ENCODE results near the gene MINDY1. TPM values are rescaled to one million over a fixed set of nuclear protein-coding genes. Genes with fewer than 3 reads are reported as not detected.

MINDY1 gene
- total RNA-seq, 3 donors from 2014 or later: 26.2 to 33.5 (median 26.5) TPM

DNA sequence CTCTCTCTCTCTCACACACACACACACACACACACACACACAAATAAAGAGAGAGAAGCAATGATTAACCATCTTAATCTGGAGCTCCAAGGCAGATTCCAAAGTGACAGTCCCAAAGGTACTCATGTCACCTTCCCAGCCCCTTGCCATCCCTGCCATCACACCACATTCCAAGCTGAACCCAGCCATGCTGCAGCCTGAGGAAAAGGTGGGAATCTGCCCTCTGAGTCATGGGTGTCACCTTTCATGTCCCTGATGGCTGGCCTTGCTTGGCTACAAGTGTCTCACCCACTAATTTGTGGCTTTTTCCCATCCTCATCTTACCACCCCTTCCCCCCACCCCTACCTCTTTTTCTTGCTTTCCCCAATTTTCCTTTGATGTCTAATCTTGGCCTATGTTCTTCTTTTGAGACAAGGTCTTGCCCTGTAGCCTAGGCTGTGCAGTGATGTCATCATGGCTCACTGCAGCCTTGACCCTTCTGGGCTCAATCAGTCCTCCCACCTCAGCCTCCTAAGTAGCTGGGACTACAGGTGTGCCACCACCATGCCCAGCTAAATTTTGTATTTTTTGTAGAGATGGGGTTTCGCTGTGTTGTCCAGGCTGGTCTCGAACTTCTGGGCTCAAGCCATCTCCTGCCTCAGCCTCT, 21.4 kb downstream of the MINDY1 start:
- Histone ChIP-seq H3K27ac (no peak overlapping the region), H3K27me3 (no peaks in the 10 kb centered on the region), H3K4me3 (no peak overlapping the region), H3K4me1 (peaks cover 6% of the 10 kb centered on the region in 2 donors), H3K9me3 (no peaks in the 10 kb centered on the region), H3K36me3 (no peaks in the 10 kb centered on the region)
- no peak for DNase-seq (ENCODE audit: low spot score in 2 of 2)
- intact Hi-C loops (cut with DNase I; ENCODE audit: low total_unique reads): no loop called here
- TF ChIP-seq POLR2A (IDR thresholded peaks at IDR 0.05) (no peak), POLR2AphosphoS5 (IDR thresholded peaks at IDR 0.05) (no peak)
- TF ChIP-seq, protein P1, sequence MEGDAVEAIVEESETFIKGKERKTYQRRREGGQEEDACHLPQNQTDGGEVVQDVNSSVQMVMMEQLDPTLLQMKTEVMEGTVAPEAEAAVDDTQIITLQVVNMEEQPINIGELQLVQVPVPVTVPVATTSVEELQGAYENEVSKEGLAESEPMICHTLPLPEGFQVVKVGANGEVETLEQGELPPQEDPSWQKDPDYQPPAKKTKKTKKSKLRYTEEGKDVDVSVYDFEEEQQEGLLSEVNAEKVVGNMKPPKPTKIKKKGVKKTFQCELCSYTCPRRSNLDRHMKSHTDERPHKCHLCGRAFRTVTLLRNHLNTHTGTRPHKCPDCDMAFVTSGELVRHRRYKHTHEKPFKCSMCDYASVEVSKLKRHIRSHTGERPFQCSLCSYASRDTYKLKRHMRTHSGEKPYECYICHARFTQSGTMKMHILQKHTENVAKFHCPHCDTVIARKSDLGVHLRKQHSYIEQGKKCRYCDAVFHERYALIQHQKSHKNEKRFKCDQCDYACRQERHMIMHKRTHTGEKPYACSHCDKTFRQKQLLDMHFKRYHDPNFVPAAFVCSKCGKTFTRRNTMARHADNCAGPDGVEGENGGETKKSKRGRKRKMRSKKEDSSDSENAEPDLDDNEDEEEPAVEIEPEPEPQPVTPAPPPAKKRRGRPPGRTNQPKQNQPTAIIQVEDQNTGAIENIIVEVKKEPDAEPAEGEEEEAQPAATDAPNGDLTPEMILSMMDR (IDR thresholded peaks at IDR 0.05): no peak

DNA sequence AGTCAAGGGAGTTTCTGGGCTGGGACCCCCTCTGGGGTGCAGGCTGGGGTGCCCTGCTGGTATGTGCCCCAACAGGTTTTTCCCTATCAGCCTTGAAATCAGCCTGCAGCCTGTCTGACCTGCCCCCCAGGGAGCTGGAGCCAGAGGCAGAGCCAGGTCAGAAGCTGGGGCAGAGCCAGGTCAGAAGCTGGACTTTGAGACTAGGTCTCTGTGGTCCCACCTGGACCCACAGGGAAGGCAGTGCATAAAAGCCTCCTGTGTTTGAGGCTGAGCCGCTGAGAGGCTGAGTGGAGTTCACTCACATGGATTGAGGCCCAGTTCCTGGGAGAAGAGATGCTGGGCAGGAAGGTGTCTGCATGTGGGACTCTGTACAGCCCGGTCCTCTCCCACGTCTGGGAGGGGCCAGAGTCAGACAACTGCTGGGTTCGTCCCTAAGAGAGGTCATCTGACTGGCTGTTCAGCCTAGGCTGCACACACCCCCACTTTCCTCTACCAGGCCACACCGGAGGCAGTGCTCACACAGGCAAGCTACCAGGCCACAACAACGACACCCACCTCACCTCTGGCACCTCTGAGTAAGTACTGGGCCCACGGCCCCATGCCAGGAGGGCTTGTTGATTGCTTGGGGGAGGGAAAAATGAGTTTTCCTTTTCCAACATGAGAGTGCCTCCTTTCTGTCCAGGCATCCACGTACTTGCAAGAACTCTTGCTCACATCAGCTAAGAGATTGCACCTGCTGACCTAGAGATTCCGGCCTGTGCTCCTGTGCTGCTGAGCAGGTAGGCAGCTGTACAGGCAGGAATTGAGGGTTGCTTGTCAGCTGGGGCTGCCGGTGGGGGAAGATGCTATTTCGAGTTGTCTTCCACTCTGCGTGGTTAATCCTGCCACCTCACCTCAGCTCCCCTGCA, 24.6 kb downstream of the MINDY1 start, which contains the start of gene ANXA9:
Gene ANXA9 (plus strand): TSS at position 488 of the 908 bp plus-strand sequence. CDS start 814 bp downstream, outside the sequence.
- intact Hi-C loops (cut with DNase I; ENCODE audit: low total_unique reads): loop anchor here (5.0 kb wide), 1 partner anchor 860 kb away; no protein-coding TSS in a partner anchor
- Histone ChIP-seq H3K4me1 (peaks cover 6% of the 10 kb centered on the region in 2 donors), H3K4me3 (peak within 1 kb of the TSS in 1 of 3 donors; percentile 36), H3K27me3 (no peaks in the 10 kb centered on the region), H3K36me3 (no peaks in the 10 kb centered on the region), H3K9me3 (no peaks in the 10 kb centered on the region), H3K27ac (peak within 1 kb of the TSS; percentile 58 to 68)
- no peak for DNase-seq (ENCODE audit: low spot score in 2 of 2)
- TF ChIP-seq, protein P1 (IDR thresholded peaks at IDR 0.05): no peak
- TF ChIP-seq POLR2AphosphoS5 (IDR thresholded peaks at IDR 0.05) (no peak), POLR2A (IDR thresholded peaks at IDR 0.05) (no peak)

DNA sequence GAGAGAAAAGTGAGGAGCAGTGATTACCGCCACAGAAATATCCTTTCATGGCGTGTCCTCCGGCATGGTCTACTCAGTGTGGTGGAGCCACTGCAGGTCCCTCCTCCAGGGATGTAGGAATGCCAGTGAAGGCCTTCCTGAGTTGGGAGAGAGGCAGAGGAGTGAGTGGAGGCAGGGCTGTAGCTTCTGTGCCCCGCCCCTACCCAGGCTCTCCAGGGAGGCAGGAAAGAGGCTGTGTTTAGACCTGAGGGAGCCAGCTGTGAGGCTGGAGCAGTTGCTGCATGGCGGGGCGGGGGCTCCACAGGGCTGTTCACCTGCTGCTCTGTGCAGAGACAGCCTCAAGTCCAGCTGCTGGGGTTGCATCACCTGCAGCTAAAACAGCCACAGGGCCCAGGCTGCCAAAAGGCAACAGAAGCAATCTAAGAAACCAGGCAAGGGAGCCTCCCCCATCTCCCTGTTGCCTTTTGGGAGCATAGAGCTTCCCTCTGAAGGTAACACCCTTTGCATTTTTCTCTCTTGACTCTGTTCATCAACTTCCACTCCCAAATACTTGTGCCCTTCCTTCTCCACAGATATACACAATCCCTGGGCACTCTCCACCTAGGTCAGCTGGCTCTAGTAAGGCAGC, 25.4 kb downstream of the MINDY1 start:
- Histone ChIP-seq H3K4me1 (peaks cover 6% of the 10 kb centered on the region in 2 donors), H3K27ac (peak overlapping the region; percentile 58 to 68), H3K9me3 (no peaks in the 10 kb centered on the region), H3K36me3 (no peaks in the 10 kb centered on the region), H3K4me3 (no peak overlapping the region), H3K27me3 (no peaks in the 10 kb centered on the region)
- TF ChIP-seq POLR2A (IDR thresholded peaks at IDR 0.05): no peak
- TF ChIP-seq POLR2AphosphoS5 (IDR thresholded peaks at IDR 0.05): no peak
- TF ChIP-seq, protein P1 (IDR thresholded peaks at IDR 0.05): no peak
- intact Hi-C loops (cut with DNase I; ENCODE audit: low total_unique reads): loop anchor here (5.0 kb wide), 1 partner anchor 861 kb away; no protein-coding TSS in a partner anchor
- DNase-seq (ENCODE audit: low spot score in 2 of 2): no peak

DNA sequence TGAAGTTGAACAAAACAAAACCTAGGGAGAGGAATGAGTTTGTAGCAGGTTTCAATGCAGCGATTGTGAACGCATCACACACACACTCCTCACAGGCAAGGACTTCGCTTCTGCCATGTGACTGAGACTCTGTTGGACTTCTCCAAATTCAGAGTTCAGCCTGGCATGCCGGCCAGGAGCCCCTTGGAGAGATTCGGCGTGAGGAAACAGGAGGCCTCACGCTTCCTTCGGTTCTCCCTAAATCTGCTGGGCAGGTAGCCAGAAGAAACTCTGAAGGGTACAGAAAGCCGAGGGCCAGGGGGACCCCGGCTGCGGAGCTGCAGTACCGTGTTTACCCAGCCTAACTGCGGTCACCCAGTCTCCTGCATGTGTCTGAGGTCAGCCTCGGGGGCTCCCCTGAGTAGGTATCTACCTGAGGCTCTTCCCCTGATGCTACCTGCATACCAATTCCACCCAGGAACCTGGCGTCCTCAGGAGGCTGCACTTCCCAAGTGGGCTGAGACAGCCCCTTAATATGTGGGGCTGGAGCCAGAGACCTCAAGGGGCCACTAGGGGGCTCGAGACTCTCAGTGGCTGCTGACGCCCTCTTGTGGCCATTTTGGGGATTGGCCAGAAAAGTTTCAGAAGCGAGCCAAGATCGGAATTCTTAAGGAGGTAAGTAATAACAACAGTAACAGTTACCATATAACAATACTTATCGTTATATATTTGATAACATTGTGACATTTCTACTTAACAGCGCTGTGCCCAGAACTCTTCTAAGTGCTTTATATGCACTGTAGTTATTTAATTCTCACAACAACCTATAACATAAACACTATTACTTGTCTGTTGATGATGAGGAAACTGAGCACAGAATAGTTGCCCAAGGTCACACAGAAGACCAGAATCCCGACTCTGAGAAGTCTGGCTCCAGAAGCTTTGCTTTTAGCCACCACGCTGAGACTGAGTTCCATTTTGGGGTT, 27.3 kb downstream of the MINDY1 start:
- peak overlapping the region; percentile 9 to 37 (median 24) for H3K4me3 ChIP-seq
- H3K9me3 ChIP-seq: no peaks in the 10 kb centered on the region
- intact Hi-C loops (cut with DNase I; ENCODE audit: low total_unique reads): loop anchor here (5.0 kb wide), 1 partner anchor 863 kb away; no protein-coding TSS in a partner anchor
- no peaks in the 10 kb centered on the region for H3K27me3 ChIP-seq
- no peaks in the 10 kb centered on the region for H3K36me3 ChIP-seq
- DNase-seq (ENCODE audit: low spot score in 2 of 2): peak; percentile 84 to 85
- peaks cover 6 to 9% of the 10 kb centered on the region in 2 donors for H3K4me1 ChIP-seq
- TF ChIP-seq, protein P1 (IDR thresholded peaks at IDR 0.05): peak; percentile 94 to 99 (median 99)
- TF ChIP-seq POLR2A (IDR thresholded peaks at IDR 0.05) (no peak), POLR2AphosphoS5 (IDR thresholded peaks at IDR 0.05) (peak in 2 of 3 donors; percentile 30 to 40)
- H3K27ac ChIP-seq: peak overlapping the region; percentile 68 to 73

Data from breast epithelium (tissue), 4 donors.